Small intestine (tissue), 7 donors: ENCODE results near the gene TRIOBP. TPM values are rescaled to one million over a fixed set of nuclear protein-coding genes. Genes with fewer than 3 reads are reported as not detected.

Source experiments
- DNase-seq, 2 donors: peaks; one replicate each; pipeline versions ENCODE4 v3.0.0 to v3.0.0-alpha.2; 2013
- FAIRE-seq: peaks from 2 replicates; lab custom pipeline; 2012; peaks lifted over from hg19 to GRCh38; lab: Jason Lieb, UNC
- H3K27ac ChIP-seq, 3 donors: one replicate each; pipeline ENCODE4 v1.5.1; 2013; ENCODE audit warnings: low read length in 2 of 3, mild to moderate bottlenecking in 2 of 3, control low read depth in 1 of 3, inconsistent platforms in 1 of 3, low read depth in 1 of 3, moderate library complexity in 1 of 3
- H3K27me3 ChIP-seq, 3 donors: one replicate each; pipeline ENCODE4 v1.6.1; 2013; ENCODE audit warnings: low read length in 3 of 3, inconsistent platforms in 1 of 3; ENCODE audit not compliant: control insufficient read depth in 3 of 3, insufficient read depth in 3 of 3
- H3K36me3 ChIP-seq, 3 donors: one replicate each; pipeline ENCODE4 v1.6.1; 2013; ENCODE audit warnings: low read length in 3 of 3, inconsistent platforms in 1 of 3, low read depth in 1 of 3, mild to moderate bottlenecking in 1 of 3, moderate library complexity in 1 of 3; ENCODE audit not compliant: control insufficient read depth in 3 of 3, insufficient read depth in 2 of 3
- H3K4me1 ChIP-seq, 3 donors: one replicate each; pipeline ENCODE4 v1.6.1; 2013; ENCODE audit warnings: low read length in 2 of 3, inconsistent platforms in 1 of 3, low read depth in 1 of 3, mild to moderate bottlenecking in 1 of 3, moderate library complexity in 1 of 3; ENCODE audit not compliant: control insufficient read depth in 3 of 3, insufficient read depth in 2 of 3
- H3K4me3 ChIP-seq, 3 donors: one replicate each; pipeline ENCODE4 v1.5.1; 2013; ENCODE audit warnings: low read length in 3 of 3, control low read depth in 1 of 3, inconsistent platforms in 1 of 3, low read depth in 1 of 3, mild to moderate bottlenecking in 1 of 3, moderate library complexity in 1 of 3
- H3K9me3 ChIP-seq, 2 donors: one replicate each; pipeline ENCODE4 v1.6.1; 2013; ENCODE audit warnings: low read depth in 1 of 2, low read length in 1 of 2; ENCODE audit not compliant: control insufficient read depth in 2 of 2, insufficient read depth in 1 of 2
- WGBS, 3 donors: extraction: QIAGEN DNeasy Blood & Tissue Kit; methylation state at CpG; one replicate each; pipeline ENCODE4 v1.1.7; 2013; 5-methylcytosine and 5-hydroxymethylcytosine counted together
- polyA plus RNA-seq, 4 donors: library from polyadenylated mRNA; stranded (reverse) in 3 of 4; unstranded in 1 of 4; fragments of 200-250 nt in 3 of 4; fragments of 120-200 nt in 1 of 4; gene quantifications; one replicate each; pipeline versions ENCODE4 v1.2.1 to v1.2.3, GENCODE V29; 2013
- donor health status: healthy with polysubstance abuse.
- donor health status: control.
- donor health status: control.
- donor health status: Bipolar disorder and iron deficiency.
- donor health status: healthy.

TRIOBP gene
- polyA plus RNA-seq, 4 donors, result 20.4 to 46.8 (median 35.2) TPM

DNA sequence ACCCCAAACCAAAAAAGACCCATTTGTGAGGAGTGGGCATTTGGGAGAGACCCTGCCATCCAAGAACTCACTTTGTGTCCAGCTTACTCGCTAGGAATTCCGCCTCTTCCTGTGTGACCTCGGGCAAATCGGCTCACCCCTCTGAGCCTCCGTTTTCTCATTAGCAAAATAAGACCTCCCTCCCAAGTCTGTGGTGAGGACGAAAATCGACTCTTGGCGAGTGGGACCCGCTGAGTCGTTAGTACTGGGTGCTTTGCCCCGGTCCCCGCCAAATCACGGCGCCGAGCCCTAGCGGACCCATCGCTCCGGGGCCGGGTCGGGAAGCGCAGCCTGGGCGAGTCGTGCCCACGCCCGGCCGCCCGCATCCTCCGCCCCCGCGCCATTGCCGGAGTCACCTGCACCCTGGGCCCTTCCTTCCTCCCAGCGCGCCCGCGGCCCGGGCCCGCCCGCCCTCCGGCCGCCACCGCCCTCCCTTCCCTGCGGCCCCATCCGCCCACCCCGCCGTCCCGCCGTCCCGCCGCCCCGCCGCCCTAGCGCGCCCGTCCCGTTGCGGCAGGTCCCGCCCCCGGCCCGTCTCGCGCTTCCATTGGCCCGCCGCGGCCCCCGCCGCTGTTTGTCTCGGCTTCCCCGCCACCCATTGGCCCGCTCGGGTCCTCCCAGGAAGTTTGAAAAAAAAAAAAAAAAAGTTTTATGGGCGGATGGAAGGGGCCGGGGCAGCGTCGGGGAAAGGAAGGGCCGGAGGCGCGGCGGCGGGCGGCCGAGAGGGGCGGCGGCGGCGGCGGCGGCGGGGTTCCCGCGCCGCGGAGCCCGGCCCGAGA lies 48.9 kb downstream of the TRIOBP start:
- peaks cover 3 to 39% (median 5%) of the 10 kb centered on the region in 3 donors for H3K4me1 ChIP-seq
- H3K4me3 ChIP-seq, result peak overlapping the region; percentile 80 to 94 (median 85)
- H3K36me3 ChIP-seq, result peaks cover 0 to 44% (median 0%) of the 10 kb centered on the region in 3 donors
- WGBS, 3 donors, result 0 to 1% (median 1%) methylated on average over 44 to 94 of the region's 94 CpGs
- DNase-seq, result peak; percentile 90 to 94
- H3K27me3 ChIP-seq, result no peaks in the 10 kb centered on the region
- H3K9me3 ChIP-seq, result no peaks in the 10 kb centered on the region
- FAIRE-seq, result no peak
- peak overlapping the region; percentile 47 to 90 (median 80) for H3K27ac ChIP-seq

- FAIRE-seq, result no peak
- 0 to 1% (median 0%) methylated on average over 39 to 64 of the region's 64 CpGs for WGBS, 3 donors
- H3K36me3 ChIP-seq, result peaks cover 0 to 46% (median 0%) of the 10 kb centered on the region in 3 donors
- H3K9me3 ChIP-seq, result no peaks in the 10 kb centered on the region
- H3K27ac ChIP-seq, result peak overlapping the region; percentile 63 to 90 (median 80)
- peak overlapping the region; percentile 80 to 94 (median 85) for H3K4me3 ChIP-seq
- no peaks in the 10 kb centered on the region for H3K27me3 ChIP-seq
- peak; percentile 27 to 56 for DNase-seq
- H3K4me1 ChIP-seq, result peaks cover 3 to 35% (median 9%) of the 10 kb centered on the region in 3 donors
Observed at GRCh38 chr22:37746366-37747079, 49.7 kb downstream of the TRIOBP start.

DNA sequence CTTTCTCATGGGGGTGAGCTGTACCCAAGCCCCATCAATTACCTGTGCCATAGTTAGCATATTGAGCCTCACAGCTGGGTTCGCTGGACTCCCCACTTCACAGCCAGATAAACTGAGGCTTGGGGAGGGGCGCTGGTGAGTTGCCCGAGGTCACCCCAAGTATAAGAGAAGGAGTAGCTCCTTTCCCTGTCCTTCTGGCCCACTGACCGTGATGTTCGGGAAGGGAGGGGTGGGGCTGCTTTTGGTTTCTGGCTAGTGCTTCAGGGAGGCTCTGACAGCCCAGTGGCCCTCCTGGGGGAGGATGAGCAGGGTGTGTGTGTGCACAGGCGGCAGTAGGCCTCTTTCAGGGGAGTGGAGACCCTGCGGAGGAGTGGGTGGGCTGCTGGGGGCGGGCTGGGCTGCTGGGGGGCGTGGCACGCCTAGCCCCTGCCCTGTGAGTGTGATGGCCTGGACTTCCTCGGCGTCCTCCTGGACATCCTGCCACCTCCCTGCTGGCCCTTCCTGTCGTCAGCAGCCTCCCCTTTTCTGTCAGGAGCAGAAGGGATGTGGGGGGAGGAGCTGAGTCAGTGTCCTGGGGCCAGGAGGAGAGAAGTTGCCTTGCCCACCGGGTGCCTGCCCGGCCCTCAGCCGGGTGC lies 50.3 kb downstream of the TRIOBP start:
- no peaks in the 10 kb centered on the region for H3K9me3 ChIP-seq
- H3K36me3 ChIP-seq, result peaks cover 0 to 53% (median 0%) of the 10 kb centered on the region in 3 donors
- DNase-seq (peak; percentile 17 to 38), FAIRE-seq (no peak)
- peak overlapping the region; percentile 80 to 94 (median 85) for H3K4me3 ChIP-seq
- H3K4me1 ChIP-seq, result peaks cover 3 to 38% (median 9%) of the 10 kb centered on the region in 3 donors
- WGBS, 3 donors, result 11 to 16% (median 15%) methylated on average over 15 to 16 of the region's 16 CpGs
- H3K27me3 ChIP-seq, result no peaks in the 10 kb centered on the region
- peak overlapping the region; percentile 63 to 90 (median 80) for H3K27ac ChIP-seq

DNA sequence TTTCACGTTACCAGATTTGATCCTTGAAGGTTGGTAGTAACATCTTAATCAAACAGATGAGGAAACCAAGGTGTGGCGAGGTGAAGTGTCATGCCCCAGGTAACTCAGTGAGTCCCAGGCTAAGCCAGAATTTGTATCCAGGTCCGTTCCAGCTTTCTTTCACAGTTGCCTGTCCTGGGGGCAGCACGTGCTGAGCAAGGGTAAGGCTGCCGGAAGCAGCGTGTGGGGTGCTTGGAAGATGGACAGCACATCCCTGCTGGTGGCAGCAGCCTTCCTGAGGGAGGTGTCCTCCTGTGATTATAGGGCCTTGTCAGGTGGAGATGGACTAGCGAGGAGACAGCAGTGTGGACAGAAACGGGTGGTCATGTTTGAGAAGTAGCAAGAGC lies 50.9 kb downstream of the TRIOBP start:
- DNase-seq, result no peak
- FAIRE-seq, result no peak
- H3K27me3 ChIP-seq, result no peaks in the 10 kb centered on the region
- H3K4me1 ChIP-seq, result peaks cover 3 to 40% (median 9%) of the 10 kb centered on the region in 3 donors
- 54 to 62% (median 62%) methylated on average over 8 of the region's 8 CpGs for WGBS, 3 donors
- peaks cover 0 to 57% (median 0%) of the 10 kb centered on the region in 3 donors for H3K36me3 ChIP-seq
- H3K4me3 ChIP-seq, result peak overlapping the region in 2 of 3 donors; percentile 85 to 94
- H3K27ac ChIP-seq, result peak overlapping the region; percentile 3 to 63 (median 51)
- H3K9me3 ChIP-seq, result no peaks in the 10 kb centered on the region

- no peaks in the 10 kb centered on the region for H3K27me3 ChIP-seq
- peaks cover 0 to 54% (median 0%) of the 10 kb centered on the region in 3 donors for H3K36me3 ChIP-seq
- peaks cover 3 to 41% (median 9%) of the 10 kb centered on the region in 3 donors for H3K4me1 ChIP-seq
- no peaks in the 10 kb centered on the region for H3K9me3 ChIP-seq
- DNase-seq (peak in 1 of 2 donors; percentile 38), FAIRE-seq (no peak)
- 67 to 75% (median 68%) methylated on average over 8 of the region's 8 CpGs for WGBS, 3 donors
- H3K4me3 ChIP-seq, result no peak overlapping the region
- H3K27ac ChIP-seq, result peak overlapping the region in 1 of 3 donors; percentile 32
Observed at GRCh38 chr22:37748659-37749058, 51.8 kb downstream of the TRIOBP start.

DNA sequence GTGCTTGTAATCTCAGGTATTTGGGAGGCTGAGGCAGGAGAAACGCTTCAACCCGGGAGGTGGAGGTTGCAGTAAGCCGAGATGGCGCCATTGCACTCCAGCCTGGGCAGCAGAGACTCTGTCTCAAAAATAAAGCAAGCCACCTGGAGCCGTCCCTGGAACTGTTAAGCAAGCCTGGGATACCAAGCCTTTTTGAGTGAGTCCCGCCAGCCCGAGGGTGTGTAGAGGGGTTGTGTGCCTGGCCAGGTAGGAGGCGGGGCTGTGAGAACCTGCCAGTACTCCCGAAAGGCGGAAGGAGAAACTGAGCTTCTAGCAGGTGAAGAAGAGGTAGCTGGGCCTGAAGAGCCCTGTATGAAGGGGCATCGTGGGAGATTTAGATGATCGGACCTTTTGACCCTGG lies 52.4 kb downstream of the TRIOBP start:
- no peak overlapping the region for H3K27ac ChIP-seq
- no peak for FAIRE-seq

DNA sequence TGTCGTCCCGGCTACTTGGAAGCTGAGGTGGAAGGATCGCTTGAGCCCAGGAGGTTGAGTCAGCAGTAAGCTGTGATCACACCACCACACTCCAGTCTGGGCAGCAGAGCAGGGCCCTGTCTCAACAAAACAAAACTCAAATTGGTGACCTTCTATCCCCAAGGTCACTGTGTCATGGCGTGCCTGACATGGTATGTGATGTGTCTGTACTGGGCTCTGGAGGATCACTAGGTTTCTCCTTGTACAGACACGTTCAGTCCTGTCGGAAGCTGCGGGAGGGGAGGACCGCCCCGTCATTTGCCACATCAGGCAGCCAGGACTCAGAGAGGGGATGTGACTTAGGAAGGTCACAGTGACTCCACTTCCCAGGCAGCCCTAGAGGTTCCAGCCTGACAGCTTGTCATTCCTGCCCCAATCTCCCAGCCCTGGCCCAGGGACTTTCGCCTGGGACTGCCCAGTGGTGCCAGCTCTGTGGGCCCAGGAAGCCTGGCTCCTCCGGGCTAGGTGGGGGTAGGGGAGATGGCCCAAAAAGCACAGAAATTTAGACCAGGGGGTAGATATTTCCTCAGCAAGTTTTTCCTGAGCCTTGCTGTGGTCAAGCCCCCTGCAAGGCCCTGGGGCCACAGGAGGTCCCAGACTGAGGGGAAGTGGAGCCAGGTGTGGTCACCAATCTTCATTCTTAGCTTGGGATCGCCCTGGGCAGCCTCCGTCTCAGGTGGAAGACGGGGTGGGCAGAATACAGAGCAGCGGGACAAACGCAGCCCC lies 53.2 kb downstream of the TRIOBP start:
- Histone ChIP-seq H3K4me1 (peaks cover 3 to 41% (median 9%) of the 10 kb centered on the region in 3 donors), H3K27ac (peak overlapping the region in 1 of 3 donors; percentile 18), H3K4me3 (no peak overlapping the region), H3K36me3 (peaks cover 0 to 62% (median 2%) of the 10 kb centered on the region in 3 donors), H3K27me3 (no peaks in the 10 kb centered on the region), H3K9me3 (no peaks in the 10 kb centered on the region)
- FAIRE-seq (no peak), DNase-seq (no peak)
- 83 to 89% (median 87%) methylated on average over 16 of the region's 16 CpGs for WGBS, 3 donors

More for the DNA sequence above, 52.4 kb downstream of the TRIOBP start:
- 81 to 86% (median 84%) methylated on average over 12 of the region's 12 CpGs for WGBS, 3 donors
- no peak overlapping the region for H3K4me3 ChIP-seq
- H3K9me3 ChIP-seq, result no peaks in the 10 kb centered on the region
- peaks cover 0 to 59% (median 0%) of the 10 kb centered on the region in 3 donors for H3K36me3 ChIP-seq
- no peak for DNase-seq
- peaks cover 3 to 41% (median 9%) of the 10 kb centered on the region in 3 donors for H3K4me1 ChIP-seq
- H3K27me3 ChIP-seq, result no peaks in the 10 kb centered on the region
